ENCODE measurements around the gene TMEM9B.

DNA sequence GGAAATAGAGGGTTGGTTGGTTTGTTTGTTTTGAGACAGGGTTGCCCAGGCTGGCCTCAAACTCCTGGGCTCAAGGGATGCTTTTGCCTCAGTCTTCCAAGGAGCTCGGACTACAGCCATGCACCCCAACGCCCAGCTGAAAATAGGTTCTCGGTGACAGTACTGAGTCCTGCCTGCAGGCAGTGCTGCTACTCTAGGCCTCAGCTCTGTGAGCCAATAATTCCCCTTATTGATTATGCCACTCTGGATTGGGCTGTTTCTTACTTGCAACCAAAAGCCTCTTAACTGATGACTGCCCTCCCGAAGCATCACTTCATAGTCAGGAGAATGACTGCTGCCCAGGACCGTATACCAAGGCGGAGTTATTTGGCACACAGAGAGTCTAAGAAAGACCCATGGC is 30.3 kb downstream of the TMEM9B start:
- TF ChIP-seq NFIC (IDR thresholded peaks at IDR 0.05; ENCODE audit: borderline replicate concordance) (no peak), TEAD4 (IDR thresholded peaks at IDR 0.05; ENCODE audit: borderline replicate concordance, insufficient read depth) (no peak), MAX (IDR thresholded peaks at IDR 0.05; ENCODE audit: low read depth) (no peak), NRF1 (IDR thresholded peaks at IDR 0.05; ENCODE audit: low read depth, low read length) (no peak), POLR2AphosphoS5 (IDR thresholded peaks at IDR 0.05; ENCODE audit: low read depth, low read length) (no peak), MXI1 (IDR thresholded peaks at IDR 0.05; ENCODE audit: low read depth, low read length) (no peak), SMC3 (IDR thresholded peaks at IDR 0.05; ENCODE audit: low read depth, low read length) (no peak), EP300 (IDR thresholded peaks at IDR 0.05; ENCODE audit: borderline replicate concordance in 1 of 2, low read depth in 1 of 2, low read length in 1 of 2) (no peak), GABPA (IDR thresholded peaks at IDR 0.05; ENCODE audit: low read depth) (no peak), RCOR1 (IDR thresholded peaks at IDR 0.05; ENCODE audit: low read length) (no peak)
- TF ChIP-seq, protein P1, sequence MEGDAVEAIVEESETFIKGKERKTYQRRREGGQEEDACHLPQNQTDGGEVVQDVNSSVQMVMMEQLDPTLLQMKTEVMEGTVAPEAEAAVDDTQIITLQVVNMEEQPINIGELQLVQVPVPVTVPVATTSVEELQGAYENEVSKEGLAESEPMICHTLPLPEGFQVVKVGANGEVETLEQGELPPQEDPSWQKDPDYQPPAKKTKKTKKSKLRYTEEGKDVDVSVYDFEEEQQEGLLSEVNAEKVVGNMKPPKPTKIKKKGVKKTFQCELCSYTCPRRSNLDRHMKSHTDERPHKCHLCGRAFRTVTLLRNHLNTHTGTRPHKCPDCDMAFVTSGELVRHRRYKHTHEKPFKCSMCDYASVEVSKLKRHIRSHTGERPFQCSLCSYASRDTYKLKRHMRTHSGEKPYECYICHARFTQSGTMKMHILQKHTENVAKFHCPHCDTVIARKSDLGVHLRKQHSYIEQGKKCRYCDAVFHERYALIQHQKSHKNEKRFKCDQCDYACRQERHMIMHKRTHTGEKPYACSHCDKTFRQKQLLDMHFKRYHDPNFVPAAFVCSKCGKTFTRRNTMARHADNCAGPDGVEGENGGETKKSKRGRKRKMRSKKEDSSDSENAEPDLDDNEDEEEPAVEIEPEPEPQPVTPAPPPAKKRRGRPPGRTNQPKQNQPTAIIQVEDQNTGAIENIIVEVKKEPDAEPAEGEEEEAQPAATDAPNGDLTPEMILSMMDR (IDR thresholded peaks at IDR 0.05): no peak
- TF ChIP-seq, protein P2, sequence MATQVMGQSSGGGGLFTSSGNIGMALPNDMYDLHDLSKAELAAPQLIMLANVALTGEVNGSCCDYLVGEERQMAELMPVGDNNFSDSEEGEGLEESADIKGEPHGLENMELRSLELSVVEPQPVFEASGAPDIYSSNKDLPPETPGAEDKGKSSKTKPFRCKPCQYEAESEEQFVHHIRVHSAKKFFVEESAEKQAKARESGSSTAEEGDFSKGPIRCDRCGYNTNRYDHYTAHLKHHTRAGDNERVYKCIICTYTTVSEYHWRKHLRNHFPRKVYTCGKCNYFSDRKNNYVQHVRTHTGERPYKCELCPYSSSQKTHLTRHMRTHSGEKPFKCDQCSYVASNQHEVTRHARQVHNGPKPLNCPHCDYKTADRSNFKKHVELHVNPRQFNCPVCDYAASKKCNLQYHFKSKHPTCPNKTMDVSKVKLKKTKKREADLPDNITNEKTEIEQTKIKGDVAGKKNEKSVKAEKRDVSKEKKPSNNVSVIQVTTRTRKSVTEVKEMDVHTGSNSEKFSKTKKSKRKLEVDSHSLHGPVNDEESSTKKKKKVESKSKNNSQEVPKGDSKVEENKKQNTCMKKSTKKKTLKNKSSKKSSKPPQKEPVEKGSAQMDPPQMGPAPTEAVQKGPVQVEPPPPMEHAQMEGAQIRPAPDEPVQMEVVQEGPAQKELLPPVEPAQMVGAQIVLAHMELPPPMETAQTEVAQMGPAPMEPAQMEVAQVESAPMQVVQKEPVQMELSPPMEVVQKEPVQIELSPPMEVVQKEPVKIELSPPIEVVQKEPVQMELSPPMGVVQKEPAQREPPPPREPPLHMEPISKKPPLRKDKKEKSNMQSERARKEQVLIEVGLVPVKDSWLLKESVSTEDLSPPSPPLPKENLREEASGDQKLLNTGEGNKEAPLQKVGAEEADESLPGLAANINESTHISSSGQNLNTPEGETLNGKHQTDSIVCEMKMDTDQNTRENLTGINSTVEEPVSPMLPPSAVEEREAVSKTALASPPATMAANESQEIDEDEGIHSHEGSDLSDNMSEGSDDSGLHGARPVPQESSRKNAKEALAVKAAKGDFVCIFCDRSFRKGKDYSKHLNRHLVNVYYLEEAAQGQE (IDR thresholded peaks at IDR 0.05; ENCODE audit: low read depth, low read length): no peak
- TF ChIP-seq, protein P3, sequence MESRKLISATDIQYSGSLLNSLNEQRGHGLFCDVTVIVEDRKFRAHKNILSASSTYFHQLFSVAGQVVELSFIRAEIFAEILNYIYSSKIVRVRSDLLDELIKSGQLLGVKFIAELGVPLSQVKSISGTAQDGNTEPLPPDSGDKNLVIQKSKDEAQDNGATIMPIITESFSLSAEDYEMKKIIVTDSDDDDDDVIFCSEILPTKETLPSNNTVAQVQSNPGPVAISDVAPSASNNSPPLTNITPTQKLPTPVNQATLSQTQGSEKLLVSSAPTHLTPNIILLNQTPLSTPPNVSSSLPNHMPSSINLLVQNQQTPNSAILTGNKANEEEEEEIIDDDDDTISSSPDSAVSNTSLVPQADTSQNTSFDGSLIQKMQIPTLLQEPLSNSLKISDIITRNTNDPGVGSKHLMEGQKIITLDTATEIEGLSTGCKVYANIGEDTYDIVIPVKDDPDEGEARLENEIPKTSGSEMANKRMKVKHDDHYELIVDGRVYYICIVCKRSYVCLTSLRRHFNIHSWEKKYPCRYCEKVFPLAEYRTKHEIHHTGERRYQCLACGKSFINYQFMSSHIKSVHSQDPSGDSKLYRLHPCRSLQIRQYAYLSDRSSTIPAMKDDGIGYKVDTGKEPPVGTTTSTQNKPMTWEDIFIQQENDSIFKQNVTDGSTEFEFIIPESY (IDR thresholded peaks at IDR 0.05; ENCODE audit: borderline replicate concordance, low read depth): no peak
